Cardiac muscle cell (in vitro differentiated cells and primary cell): ENCODE results near the gene OTOA. TPM values are rescaled to one million over a fixed set of nuclear protein-coding genes. Genes with fewer than 3 reads are reported as not detected.

ENCODE experiments used
- DNase-seq, 2 donors: peaks; one replicate each; pipeline versions ENCODE4 v3.0.0 to v3.0.0-alpha.2; 2010 to 2017; ENCODE audit warnings: low read depth in 1 of 2, low spot score in 1 of 2
- H3K27ac ChIP-seq: fragments of 200-600 bp; sonication (generic); 2 replicates; pipeline ENCODE4 v1.5.1; 2016
- H3K27me3 ChIP-seq: fragments of 200-600 bp; sonication (generic); 2 replicates; pipeline ENCODE4 v1.6.0; 2016; ENCODE audit warnings: control low read depth
- H3K36me3 ChIP-seq: fragments of 200-600 bp; sonication (generic); 2 replicates; pipeline ENCODE4 v1.5.1; 2016; ENCODE audit warnings: control low read depth
- H3K4me1 ChIP-seq: fragments of 200-600 bp; sonication (generic); 2 replicates; pipeline ENCODE4 v1.8.1; 2017; ENCODE audit warnings: low read depth, mild to moderate bottlenecking, mixed run types
- H3K4me3 ChIP-seq: fragments of 200-600 bp; sonication (generic); 2 replicates; pipeline ENCODE4 v1.5.1; 2016; ENCODE audit warnings: mild to moderate bottlenecking
- H3K9me3 ChIP-seq: fragments of 200-600 bp; sonication (generic); 2 replicates; pipeline ENCODE4 v1.5.1; 2017; ENCODE audit warnings: low read depth, mild to moderate bottlenecking, control low read depth
- CTCF ChIP-seq: IDR thresholded peaks from 2 replicates; pipeline ENCODE4 v1.5.1; 2012; ENCODE audit warnings: low read depth, mild to moderate bottlenecking, low read length
- polyA plus RNA-seq: library from polyadenylated mRNA; unstranded; fragments of >200 nt; fragmentation: Nextera tagmentation; extraction: Ambion mirVana; gene quantifications from 2 replicates; pipeline ENCODE4 v1.2.1, GENCODE V29; 2016
- total RNA-seq: library from RNA; depleted of rRNA; stranded (reverse); fragments of >200 nt; gene quantifications from 2 replicates; pipeline ENCODE4 v1.2.3, GENCODE V29; 2016

Gene OTOA
- total and polyA plus RNA-seq, 2 experiments from 2014 or later, result 0.51 TPM; not detected in 1

- H3K4me3 ChIP-seq, result no peak overlapping the region
- H3K9me3 ChIP-seq, result no peaks in the 10 kb centered on the region
- H3K4me1 ChIP-seq, result no peaks in the 10 kb centered on the region
- DNase-seq, result no peak
- peaks cover 3% of the 10 kb centered on the region for H3K36me3 ChIP-seq
- no peaks in the 10 kb centered on the region for H3K27me3 ChIP-seq
- no peak overlapping the region for H3K27ac ChIP-seq
- TF ChIP-seq CTCF, result no peak
Observed at GRCh38 chr16:21654466-21654865, 9.3 kb upstream of the OTOA start.

GRCh38 chr16:21654881-21655280 lies 8.9 kb upstream of the OTOA start:
- Histone ChIP-seq H3K4me3 (no peak overlapping the region), H3K9me3 (no peaks in the 10 kb centered on the region), H3K27ac (no peak overlapping the region), H3K4me1 (no peaks in the 10 kb centered on the region), H3K27me3 (no peaks in the 10 kb centered on the region), H3K36me3 (peaks cover 3% of the 10 kb centered on the region)
- no peak for DNase-seq
- no peak for TF ChIP-seq CTCF

- Histone ChIP-seq H3K36me3 (peaks cover 3% of the 10 kb centered on the region), H3K27ac (no peak overlapping the region), H3K9me3 (no peaks in the 10 kb centered on the region), H3K4me1 (no peaks in the 10 kb centered on the region), H3K4me3 (no peak overlapping the region), H3K27me3 (no peaks in the 10 kb centered on the region)
- DNase-seq, result peak; percentile 45 to 74
- TF ChIP-seq CTCF, result peak; percentile 86
Observed at GRCh38 chr16:21656795-21657768, 6.7 kb upstream of the OTOA start.

GRCh38 chr16:21659124-21659523 lies 4.6 kb upstream of the OTOA start:
- H3K4me1 ChIP-seq, result no peaks in the 10 kb centered on the region
- TF ChIP-seq CTCF, result no peak
- no peak for DNase-seq
- no peaks in the 10 kb centered on the region for H3K9me3 ChIP-seq
- H3K4me3 ChIP-seq, result no peak overlapping the region
- H3K27me3 ChIP-seq, result peaks cover 6% of the 10 kb centered on the region
- H3K36me3 ChIP-seq, result peaks cover 3% of the 10 kb centered on the region
- H3K27ac ChIP-seq, result no peak overlapping the region

GRCh38 chr16:21664801-21665492 lies 1.2 kb downstream of the OTOA start:
- peaks cover 11% of the 10 kb centered on the region for H3K27me3 ChIP-seq
- H3K4me1 ChIP-seq, result no peaks in the 10 kb centered on the region
- H3K36me3 ChIP-seq, result no peaks in the 10 kb centered on the region
- TF ChIP-seq CTCF, result no peak
- no peaks in the 10 kb centered on the region for H3K9me3 ChIP-seq
- no peak overlapping the region for H3K4me3 ChIP-seq
- DNase-seq, result no peak
- no peak overlapping the region for H3K27ac ChIP-seq
